ENCODE results near the gene ITGB1BP1.

The ITGB1BP1 gene

DNA sequence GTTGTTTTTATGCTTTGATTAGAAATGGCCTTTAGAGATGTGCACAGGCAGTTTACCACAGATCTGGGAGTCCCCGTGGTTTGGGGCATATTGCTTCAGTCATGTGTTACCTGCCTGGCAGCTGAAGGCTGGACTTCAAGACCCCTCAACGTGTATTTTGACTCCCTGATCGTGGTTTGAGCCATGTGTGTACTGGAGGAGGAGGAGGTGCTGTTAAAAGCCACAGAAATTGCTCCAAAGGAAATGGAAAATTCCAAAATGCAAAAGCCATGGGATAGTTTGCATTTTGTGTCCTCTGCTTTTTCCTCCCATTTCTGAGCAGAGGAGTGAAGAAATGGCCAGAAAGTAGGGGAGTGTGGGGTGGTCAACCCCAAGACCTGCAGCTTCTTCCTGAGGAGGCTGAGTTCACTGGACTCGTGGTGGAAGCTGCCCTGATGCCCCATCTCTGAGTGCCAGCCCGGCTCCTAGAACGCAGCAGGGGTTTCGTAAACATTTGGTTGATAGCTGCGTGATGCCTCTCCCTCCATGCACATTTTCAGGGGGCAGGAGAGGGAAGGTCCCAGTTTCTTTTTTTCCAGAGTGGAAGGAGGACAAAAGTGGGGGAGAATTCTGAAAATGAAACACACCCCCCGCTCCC is 45.7 kb downstream of the ITGB1BP1 start:
- CTCF ChIA-PET, result no interaction called here

DNA sequence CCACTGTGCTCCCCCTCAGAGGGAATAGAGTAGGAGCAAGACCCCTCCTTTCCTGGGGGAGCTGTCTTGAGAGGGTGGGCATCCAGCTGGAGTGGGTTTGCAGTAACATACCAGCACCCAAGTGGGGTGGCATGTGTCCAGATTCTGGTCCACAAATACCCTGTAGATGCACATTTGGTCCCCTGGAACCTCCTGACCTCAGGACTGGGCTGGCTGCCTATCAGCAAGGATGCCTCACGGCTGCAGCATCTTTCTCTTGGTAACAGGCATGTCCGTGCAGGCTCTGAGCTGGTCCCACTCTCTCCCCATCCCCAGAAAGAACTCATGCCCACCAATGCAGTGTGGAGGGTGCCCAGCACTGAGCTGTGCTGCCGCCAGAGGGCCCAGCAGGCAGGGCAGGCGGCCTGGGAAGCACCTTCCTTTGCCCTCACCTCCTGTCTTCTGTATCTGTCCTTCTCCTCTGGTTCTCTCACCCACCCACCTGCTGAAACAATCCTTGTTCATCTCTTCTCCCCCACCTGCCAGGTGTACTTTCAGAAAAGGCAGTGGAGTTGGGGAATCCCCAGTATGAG is 47.4 kb downstream of the ITGB1BP1 start:
- no peak for DNase-seq (ENCODE audit: extremely low spot score)
- TF ChIP-seq, protein P1, sequence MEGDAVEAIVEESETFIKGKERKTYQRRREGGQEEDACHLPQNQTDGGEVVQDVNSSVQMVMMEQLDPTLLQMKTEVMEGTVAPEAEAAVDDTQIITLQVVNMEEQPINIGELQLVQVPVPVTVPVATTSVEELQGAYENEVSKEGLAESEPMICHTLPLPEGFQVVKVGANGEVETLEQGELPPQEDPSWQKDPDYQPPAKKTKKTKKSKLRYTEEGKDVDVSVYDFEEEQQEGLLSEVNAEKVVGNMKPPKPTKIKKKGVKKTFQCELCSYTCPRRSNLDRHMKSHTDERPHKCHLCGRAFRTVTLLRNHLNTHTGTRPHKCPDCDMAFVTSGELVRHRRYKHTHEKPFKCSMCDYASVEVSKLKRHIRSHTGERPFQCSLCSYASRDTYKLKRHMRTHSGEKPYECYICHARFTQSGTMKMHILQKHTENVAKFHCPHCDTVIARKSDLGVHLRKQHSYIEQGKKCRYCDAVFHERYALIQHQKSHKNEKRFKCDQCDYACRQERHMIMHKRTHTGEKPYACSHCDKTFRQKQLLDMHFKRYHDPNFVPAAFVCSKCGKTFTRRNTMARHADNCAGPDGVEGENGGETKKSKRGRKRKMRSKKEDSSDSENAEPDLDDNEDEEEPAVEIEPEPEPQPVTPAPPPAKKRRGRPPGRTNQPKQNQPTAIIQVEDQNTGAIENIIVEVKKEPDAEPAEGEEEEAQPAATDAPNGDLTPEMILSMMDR (IDR thresholded peaks at IDR 0.05; ENCODE audit: control extremely low read depth, extremely low read depth, low read depth, missing control alignments), result peak; percentile 8
- POLR2A ChIA-PET, result no interaction called here
- CTCF ChIA-PET, result interaction anchor here (1.9 kb wide), 1 partner anchor 11 kb away, joined by 5 read pairs; no protein-coding TSS in a partner anchor

More for the DNA sequence above, 45.7 kb downstream of the ITGB1BP1 start:
- DNase-seq (ENCODE audit: extremely low spot score), result no peak
- TF ChIP-seq, protein P1 (IDR thresholded peaks at IDR 0.05; ENCODE audit: control extremely low read depth, extremely low read depth, low read depth, missing control alignments), result no peak
- POLR2A ChIA-PET, result no interaction called here

DNA sequence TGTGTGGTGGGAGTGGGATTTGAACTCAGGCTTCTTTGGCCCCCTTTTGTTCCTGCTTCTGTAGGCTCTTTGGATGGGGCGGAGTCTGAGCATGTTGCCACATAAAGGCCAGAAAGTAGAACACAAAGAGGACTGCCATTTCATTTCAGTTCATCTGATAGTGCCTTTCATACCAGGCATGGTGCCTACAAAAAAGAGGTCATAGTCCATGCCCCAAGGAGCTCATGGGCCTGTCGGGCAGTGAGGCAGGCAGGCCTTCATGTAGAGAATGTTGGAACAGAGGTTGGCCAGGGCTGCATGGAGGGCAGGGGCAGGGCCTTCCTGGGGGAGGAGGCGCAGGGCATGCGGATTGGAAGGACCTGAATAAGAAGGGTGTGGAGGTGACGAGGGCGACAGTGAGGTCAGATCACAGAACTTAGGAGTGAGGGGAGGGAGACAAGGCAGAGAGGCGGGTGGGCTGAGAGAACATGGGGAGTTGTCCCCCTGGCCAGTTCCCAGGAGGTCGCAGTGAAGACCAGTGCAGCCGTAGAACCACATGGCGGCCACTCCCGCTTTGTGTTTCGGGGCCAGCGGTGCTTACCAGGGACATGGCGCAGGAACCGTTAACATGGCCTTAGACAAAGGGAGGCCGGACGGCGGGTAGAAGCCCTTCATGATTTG is 49.1 kb downstream of the ITGB1BP1 start:
- DNase-seq (ENCODE audit: extremely low spot score), result no peak
- CTCF ChIA-PET, result interaction anchor here (1.0 to 1.6 kb wide), 2 partner anchors 10 to 18 kb away, joined by 3 to 6 read pairs; no protein-coding TSS in a partner anchor
- POLR2A ChIA-PET, result no interaction called here
- TF ChIP-seq, protein P1 (IDR thresholded peaks at IDR 0.05; ENCODE audit: control extremely low read depth, extremely low read depth, low read depth, missing control alignments), result no peak

DNA sequence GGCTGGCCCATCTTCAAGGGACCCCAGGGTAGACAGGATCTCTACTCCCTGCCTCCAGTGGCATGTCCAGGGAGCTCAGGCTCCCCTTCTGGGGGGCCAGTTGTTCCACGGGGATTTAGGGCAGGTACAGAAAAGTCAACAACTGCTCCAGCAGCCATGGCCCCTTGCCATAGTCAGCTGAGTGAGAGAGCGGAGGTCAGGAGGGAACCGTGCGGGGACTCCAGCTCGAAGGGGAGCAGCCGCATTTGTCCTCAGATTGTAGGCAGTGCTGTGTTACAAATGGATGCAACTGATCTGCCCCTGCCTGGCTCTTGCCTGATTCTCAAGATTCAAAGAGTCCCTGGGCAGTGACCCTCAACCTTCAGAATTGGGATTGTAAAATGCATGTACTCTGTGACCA is 49.9 kb downstream of the ITGB1BP1 start:
- DNase-seq (ENCODE audit: extremely low spot score), result no peak
- CTCF ChIA-PET, result interaction anchor here (1.6 kb wide), 1 partner anchor 9 kb away, joined by 6 read pairs; no protein-coding TSS in a partner anchor
- TF ChIP-seq, protein P1 (IDR thresholded peaks at IDR 0.05; ENCODE audit: control extremely low read depth, extremely low read depth, low read depth, missing control alignments), result no peak
- POLR2A ChIA-PET, result no interaction called here

DNA sequence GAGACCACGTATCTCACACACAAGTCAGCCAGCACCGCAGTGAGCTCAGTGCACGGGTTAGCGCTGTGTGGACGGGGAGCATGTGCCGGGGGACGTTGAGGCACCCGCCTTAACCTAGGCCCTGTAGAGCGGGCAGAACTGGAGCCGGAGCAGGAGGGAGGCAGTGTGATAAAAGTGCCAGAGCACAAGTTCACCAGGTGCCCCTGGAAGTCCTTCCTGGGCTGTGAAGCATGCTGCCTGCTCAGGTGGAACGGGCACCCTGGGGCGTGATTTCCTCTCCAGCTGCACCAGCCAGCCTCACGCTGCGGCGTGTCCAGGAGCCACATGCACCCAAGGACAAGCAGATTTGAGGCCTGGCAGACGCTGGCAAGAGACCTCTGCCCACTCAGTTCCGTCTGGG is 50.3 kb downstream of the ITGB1BP1 start:
- ChIA-PET POLR2A (no interaction called here), CTCF (interaction anchor here (1.6 kb wide), 1 partner anchor 9 kb away, joined by 6 read pairs; no protein-coding TSS in a partner anchor)
- DNase-seq (ENCODE audit: extremely low spot score), result no peak
- TF ChIP-seq, protein P1 (IDR thresholded peaks at IDR 0.05; ENCODE audit: control extremely low read depth, extremely low read depth, low read depth, missing control alignments), result no peak

DNA sequence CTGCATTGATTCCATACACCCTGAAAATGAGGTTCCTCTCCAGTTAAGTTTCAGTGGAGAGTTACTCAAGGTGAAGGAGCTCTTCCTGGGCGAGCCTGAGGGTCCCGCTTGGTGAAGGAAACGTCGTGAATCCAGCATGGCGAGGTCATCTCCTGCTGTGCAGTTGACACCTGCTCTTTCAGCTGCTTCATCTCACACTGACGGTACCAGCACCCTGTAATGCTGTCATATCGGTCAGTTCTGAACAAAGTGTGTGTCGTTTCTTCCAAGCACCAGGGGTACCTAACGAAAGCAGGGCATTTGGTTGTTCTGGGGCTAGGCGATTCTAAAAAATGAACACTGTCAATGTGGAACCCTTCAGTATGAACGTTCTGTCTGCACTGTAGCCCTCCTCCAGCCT is 52.6 kb downstream of the ITGB1BP1 start:
- no peak for DNase-seq (ENCODE audit: extremely low spot score)
- ChIA-PET POLR2A (no interaction called here), CTCF (interaction anchor here (0.7 to 2.1 kb wide), 6 partner anchors 10 to 229 kb away, joined by 3 to 8 read pairs (median 3); no protein-coding TSS in a partner anchor)
- TF ChIP-seq, protein P1 (IDR thresholded peaks at IDR 0.05; ENCODE audit: control extremely low read depth, extremely low read depth, low read depth, missing control alignments), result no peak

All from GM10248 (cell line).